ENCODE measurements around the gene CCR4.

GRCh38 chr3:32945136-32945535 is 6.3 kb upstream of the CCR4 start:
- TF ChIP-seq, protein P1, sequence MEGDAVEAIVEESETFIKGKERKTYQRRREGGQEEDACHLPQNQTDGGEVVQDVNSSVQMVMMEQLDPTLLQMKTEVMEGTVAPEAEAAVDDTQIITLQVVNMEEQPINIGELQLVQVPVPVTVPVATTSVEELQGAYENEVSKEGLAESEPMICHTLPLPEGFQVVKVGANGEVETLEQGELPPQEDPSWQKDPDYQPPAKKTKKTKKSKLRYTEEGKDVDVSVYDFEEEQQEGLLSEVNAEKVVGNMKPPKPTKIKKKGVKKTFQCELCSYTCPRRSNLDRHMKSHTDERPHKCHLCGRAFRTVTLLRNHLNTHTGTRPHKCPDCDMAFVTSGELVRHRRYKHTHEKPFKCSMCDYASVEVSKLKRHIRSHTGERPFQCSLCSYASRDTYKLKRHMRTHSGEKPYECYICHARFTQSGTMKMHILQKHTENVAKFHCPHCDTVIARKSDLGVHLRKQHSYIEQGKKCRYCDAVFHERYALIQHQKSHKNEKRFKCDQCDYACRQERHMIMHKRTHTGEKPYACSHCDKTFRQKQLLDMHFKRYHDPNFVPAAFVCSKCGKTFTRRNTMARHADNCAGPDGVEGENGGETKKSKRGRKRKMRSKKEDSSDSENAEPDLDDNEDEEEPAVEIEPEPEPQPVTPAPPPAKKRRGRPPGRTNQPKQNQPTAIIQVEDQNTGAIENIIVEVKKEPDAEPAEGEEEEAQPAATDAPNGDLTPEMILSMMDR (IDR thresholded peaks at IDR 0.05) = no peak
- TF ChIP-seq POLR2A (IDR thresholded peaks at IDR 0.05) = no peak

Measured in adrenal gland (tissue), 5 donors.